GM19099 (cell line): Measurements from ENCODE around the gene CCDC24.

Experiments used
- POLR2A ChIP-seq: IDR thresholded peaks from 3 replicates; pipeline ENCODE4 v1.6.1; 2011; ENCODE audit warnings: low read depth; ENCODE audit not compliant: insufficient read length; ENCODE audit errors: extremely low read depth

CCDC24 gene

GRCh38 chr1:43974443-43975248, 16.8 kb upstream of the CCDC24 start, which contains the start of gene ATP6V0B:
ATP6V0B (plus strand) TSS chr1:43974960; CDS start chr1:43975041, 81 bp downstream.
- peak; percentile 84 for TF ChIP-seq POLR2A

- no peak for TF ChIP-seq POLR2A
These were observed 16.0 kb upstream of the CCDC24 start for GRCh38 chr1:43975249-43975961.

- no peak for TF ChIP-seq POLR2A
These were observed 15.4 kb upstream of the CCDC24 start for GRCh38 chr1:43976045-43976444.

GRCh38 chr1:43976890-43977289, 14.5 kb upstream of the CCDC24 start:
- no peak for TF ChIP-seq POLR2A

GRCh38 chr1:43977376-43978263, 13.8 kb upstream of the CCDC24 start:
- TF ChIP-seq POLR2A: no peak

- TF ChIP-seq POLR2A: no peak
These were observed 13.2 kb upstream of the CCDC24 start for GRCh38 chr1:43978264-43978550.

- TF ChIP-seq POLR2A: peak; percentile 15
These were observed 12.7 kb upstream of the CCDC24 start, which contains the start of gene B4GALT2 for GRCh38 chr1:43978551-43979260. B4GALT2 (plus strand) TSS chr1:43979210; CDS start chr1:43981161, 1,951 bp downstream.

- no peak for TF ChIP-seq POLR2A
These were observed 12.2 kb upstream of the CCDC24 start for GRCh38 chr1:43979261-43979527.

- TF ChIP-seq POLR2A: no peak
These were observed 11.7 kb upstream of the CCDC24 start for GRCh38 chr1:43979528-43980254.

- TF ChIP-seq POLR2A: no peak
These were observed 10.9 kb upstream of the CCDC24 start for GRCh38 chr1:43980255-43981134.

GRCh38 chr1:43981135-43981491, 10.3 kb upstream of the CCDC24 start:
- no peak for TF ChIP-seq POLR2A

- TF ChIP-seq POLR2A: no peak
These were observed 9.8 kb upstream of the CCDC24 start for GRCh38 chr1:43981636-43982035.

GRCh38 chr1:43982241-43982640, 9.2 kb upstream of the CCDC24 start:
- TF ChIP-seq POLR2A: no peak
